Activated T-helper 9 cell treated with anti-CD3 and anti-CD28 coated beads, Interleukin-2, amount 50 U/mL, for 16 hours (primary cell): ENCODE results near the gene ETFRF1.

Experiments
- DNase-seq: peaks from one replicate; pipeline ENCODE4 v3.0.0-alpha.2; 2020; ENCODE audit warnings: low read depth

The ETFRF1 gene, protein sequence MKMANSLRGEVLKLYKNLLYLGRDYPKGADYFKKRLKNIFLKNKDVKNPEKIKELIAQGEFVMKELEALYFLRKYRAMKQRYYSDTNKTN

DNA sequence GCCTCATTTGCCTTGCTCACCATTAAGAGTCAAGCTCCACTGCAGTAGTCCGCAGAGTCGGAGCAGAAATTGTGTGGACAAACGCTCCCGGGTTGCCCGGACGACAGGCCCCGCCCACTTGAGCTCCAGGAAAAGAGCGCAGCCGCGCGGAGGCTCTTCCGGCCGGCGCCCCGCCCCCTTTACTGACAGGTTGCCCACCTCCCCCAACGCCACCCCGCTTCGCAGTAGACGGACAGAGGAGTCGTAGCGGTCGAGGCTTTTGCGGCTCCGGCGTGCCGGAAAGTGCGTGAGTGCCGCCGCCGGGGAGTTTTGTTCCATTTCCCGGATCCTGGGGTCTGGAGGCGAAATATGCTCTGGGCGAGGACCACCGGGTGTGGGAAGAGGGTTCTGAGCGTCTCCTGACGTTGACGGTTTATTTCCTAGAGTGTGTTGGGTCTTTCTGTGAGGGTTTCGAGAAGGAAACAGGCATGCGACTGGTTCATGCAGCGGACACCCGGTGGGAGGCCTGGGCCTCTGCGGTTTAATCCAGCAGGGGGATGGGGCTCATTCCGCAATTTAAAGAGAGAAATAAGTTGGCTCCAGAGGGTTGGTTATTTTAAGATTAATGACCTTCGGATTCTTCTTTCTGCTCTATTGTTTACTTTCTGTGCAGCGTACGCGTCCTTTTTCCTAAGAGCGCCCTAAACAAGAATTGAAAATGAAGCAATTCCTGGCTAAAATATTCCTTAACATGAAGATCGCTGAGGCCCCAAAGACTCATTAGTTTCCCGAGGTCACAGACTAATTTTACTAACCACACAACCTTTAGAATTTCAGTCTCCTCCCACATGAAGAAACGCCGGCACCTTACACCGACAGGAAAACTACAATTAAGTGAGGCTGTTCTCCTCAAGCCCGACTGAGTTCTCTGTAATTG, at the start of gene ETFRF1, which contains the start of gene DNAI7:
Gene ETFRF1 (plus strand): TSS at position 182 of the 916 bp plus-strand sequence. CDS start 8,720 bp downstream, outside the sequence.
Gene DNAI7 (minus strand): TSS at position 105 of the 916 bp plus-strand sequence. CDS start 82 bp downstream, at position 23.
- peak; percentile 92 for DNase-seq

DNA sequence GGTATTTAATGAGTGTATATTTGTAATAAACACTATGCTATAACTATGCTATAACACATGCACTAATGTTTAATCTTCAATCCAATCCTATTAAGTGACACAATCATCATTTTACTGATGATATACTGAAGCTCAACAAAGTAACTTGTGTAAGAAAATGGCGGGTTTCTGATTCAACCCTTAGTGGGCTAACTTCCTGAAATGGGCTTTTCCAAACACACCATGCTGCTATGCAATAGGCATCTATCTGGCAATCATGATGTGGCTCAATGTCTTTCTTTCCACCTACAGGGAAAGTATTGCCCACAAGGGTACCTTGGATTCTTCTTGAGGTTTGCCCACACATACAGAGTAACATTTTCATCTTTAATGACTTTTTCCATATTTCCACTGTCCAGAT, 48.4 kb upstream of the ETFRF1 start:
- DNase-seq: no peak

DNA sequence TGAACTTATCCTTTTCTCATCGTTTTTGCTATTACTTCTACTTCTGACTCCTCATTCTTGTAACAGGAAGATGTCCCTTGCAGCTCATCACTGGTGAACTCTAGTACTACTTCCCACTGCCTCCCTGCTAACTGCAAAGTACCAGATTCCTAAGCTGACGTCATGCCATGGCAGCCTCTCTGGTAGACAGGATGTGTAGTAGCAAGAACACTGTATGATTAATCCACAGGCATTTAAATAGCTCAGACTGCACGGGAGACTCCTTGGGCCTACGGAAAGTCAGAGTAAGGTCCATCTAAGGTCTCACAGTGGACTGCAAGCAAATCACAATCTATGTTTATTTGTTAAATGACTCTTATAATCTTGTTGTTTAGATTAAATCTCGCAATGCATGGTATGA, 43.6 kb upstream of the ETFRF1 start:
- no peak for DNase-seq

DNA sequence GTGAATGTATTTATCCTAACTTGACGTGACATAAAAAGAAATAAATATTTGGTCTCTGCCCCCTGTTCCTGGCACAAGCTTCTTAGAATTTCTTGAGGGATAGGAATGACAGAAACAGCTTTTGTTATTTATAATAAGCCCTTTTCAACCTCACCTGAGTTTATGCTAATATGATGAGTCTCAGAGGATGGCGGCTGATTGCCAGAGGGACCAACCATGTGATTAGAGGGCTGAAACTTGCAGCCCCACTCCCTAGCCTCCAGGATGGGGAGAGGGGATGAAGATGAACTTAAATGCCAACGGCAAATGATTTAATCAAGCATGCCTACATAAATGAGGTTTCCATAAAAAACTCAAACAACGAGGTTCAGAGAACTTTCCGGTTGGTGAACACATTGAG, 43.0 kb upstream of the ETFRF1 start:
- no peak for DNase-seq

DNA sequence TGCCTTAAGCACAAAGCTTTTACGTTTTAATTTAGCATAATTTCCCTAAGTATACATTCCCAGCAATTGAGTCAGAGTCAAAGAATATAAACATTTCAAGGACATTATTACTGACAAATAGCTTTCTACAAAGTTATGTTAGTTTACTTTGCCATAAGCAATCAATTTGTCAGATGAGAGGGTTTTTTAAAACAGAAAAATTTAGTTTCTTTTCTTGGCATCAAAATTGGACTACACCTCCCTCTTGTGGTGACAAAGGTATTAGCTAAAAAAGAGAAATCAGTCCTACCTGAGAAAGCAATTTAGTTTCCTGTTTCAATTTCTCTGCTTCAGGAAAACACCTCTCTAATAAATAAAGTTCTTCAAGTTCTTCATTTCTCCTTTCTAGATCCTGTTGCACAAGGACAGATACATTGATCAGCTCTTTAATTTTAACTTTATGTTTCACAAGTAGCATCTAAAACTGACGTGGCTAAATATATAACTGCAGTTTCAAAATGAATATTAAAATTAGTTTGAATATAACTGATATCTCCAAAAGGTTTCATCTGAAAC, 39.9 kb upstream of the ETFRF1 start:
- no peak for DNase-seq

DNA sequence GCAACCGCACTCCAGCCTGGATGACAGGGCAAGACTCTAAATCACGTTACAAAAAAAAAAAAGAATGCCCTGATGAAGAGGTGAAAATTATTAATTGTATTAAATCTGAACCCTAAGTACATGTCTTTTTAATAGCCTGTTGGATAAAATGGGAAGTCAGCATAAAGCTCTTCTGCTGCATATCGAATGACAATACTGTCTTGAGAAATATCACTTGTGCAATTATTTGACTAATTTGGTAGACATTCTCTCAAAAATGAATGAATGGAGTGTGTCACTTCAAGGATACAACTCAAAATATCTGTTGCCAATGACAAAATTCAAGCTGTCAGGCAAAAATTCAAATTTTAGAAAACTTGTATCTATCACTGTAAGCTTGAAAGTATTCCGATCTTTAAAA, 39.0 kb upstream of the ETFRF1 start:
- DNase-seq: no peak

DNA sequence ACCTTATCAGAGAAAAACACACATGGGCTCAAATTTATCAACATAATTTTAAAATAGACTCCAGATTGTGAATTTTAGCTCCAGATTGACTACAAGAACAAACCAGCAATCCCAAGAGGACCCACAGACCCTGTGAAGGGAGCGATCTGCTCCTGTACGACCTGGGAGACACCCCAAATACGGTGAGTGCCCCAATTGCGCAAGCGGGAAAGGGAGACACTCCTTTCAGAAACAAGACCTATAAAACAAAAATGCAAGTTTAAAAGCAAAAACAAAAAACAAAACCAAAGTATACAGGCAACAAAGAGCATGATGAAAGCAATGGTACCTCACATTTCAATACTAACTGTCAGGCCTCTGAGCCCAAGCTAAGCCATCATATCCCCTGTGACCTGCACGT, 32.2 kb upstream of the ETFRF1 start:
- no peak for DNase-seq

DNA sequence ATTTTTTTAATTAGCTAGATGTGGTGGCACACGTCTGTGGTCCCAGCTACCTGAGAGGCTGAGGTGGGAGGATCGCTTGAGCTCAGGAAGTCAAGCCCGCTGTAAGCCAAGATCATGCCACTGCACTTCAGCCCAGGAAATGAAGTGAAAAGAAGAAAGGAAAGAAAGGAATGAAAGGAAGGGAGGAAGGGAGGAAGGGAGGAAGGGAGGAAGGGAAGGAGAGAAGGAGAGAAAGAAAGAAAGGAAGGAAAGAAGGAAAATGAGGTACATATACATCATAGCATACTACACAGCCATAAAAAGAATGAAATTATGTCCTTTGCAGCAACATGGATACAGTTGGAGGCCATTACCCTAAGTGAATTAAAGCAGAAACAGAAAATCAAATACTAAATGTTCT, 12.3 kb upstream of the ETFRF1 start:
- DNase-seq: no peak

DNA sequence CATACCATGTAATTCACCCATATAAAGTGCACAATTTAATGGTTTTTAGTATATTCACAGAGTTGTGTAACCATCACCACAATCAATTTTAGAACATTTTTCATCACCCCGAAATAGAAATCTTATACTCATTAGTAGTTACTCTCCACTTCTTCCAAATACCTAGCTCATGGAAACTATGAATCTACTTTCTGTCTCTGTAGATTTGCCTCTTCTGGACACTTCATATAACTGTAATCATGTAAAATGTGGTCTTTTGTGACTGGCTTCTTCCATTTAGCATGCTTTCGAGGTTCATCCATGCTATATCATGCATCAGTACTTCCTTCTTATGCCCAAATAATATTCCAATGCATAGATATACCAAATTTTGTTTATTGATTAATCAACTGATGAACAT, 10.9 kb upstream of the ETFRF1 start:
- DNase-seq: no peak

DNA sequence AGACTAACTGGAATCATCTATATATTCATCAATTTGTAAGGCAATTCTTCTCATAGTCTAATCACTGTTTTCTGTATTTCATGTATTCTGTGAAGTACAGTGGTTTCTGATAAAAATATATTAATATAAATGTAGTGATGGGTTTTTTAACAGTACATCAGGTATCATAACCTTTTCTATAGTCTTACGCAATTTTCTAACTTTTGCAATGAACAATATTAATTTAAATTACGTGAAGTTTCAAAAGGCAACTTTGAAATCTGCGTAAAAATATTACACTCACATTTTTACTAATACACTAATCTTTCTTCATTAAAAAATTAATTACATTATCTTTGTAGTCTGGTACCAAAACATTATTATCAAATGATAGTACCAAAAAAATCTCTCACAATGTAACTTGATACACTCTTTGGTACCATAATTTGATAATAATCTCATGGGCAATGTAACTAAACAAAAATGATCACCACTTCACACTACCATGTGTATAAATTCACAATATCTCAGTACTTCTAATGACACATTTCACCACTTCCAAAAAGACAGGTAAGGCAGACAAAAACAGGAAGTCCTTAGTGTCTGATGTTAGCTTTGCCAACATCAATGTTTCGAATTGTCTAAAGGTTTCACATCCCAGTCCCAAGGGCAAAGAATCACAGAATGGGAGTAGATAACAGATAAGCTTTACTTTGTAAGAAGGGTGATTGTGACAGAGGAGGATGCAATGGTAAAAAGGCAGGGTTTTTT, 8.8 kb upstream of the ETFRF1 start:
- DNase-seq: no peak

DNA sequence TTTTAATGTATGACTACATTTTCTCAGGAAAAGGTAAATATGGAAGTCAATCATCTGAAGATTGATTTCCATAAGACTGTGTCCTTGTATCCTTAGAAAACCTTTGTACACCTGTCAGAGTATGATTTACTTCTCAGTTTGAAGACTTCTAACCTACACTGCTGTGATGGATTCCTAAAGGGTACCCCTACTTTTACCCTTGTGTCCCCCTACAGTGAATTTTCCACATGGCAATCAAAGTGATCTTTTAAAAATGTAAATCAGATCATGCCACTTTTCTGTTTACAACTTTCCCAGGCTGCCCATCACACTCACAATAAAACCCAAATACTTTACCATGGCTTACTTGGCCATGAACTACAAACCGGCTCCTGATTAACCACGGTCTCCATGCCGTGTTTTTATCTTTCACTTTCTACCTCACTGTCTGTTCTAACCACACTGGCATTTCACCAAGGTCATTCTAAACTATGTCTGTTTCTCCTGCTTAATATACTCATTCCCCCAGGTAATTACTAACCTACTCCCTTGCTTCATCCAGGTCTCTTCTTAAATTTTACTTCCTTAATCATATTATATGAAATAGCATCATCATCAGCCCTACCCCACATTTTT, 8.1 kb upstream of the ETFRF1 start:
- DNase-seq: no peak

DNA sequence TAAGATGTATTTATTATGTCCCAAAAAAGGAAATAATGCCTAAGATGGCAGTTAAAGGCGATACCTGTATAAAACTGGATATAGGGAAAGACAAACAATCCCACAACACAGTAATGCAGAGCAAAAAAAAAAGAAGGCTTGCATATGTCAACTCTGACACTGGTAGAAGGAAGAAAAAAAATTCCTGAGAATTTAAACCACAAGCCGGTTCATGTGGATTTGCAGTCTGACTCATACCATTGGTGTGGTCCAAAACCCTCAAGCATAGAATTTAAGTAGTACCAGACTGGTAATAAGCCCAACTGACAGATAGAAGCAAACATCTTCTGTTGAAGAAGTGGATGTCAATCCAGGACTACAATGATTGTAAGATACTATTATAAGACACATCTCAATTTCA, 7.3 kb upstream of the ETFRF1 start:
- no peak for DNase-seq

DNA sequence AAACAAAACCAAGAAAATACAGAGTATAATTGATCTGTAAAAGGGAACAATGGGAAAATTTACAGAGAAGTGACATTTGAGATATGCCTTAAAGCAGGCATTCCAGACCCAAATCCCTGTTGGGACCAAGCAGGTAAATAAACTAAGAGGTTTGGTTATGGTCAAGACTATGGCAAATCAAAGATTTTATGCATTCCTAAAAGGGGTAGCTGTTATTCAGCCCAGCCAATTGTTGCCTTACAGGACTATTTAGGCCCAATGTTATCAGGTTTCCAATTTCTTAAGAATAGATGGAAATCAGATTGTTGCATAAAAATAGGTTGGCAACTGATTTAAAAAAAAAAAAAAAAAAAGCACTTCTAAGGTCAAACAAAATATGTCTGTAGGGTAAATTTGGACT, 5.4 kb upstream of the ETFRF1 start:
- DNase-seq: no peak

DNA sequence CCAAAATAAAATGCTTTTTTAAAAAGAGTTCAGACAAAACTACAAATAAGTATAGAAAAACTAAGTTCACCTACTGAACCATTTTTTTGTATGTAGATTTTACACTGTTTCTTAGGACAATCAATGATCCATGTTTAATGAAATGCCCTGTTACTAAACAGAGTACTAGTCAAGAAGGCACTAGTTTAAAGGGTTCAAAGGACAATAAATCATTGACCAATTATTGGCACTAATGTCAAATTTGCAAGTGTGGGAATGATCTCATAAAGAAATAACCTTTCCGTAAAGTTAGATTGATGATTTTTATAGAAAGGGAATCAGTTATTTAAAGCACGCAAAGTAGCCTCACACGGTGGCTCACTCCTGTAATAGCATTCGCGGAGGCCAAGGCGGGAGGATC, 4.2 kb upstream of the ETFRF1 start:
- no peak for DNase-seq

DNA sequence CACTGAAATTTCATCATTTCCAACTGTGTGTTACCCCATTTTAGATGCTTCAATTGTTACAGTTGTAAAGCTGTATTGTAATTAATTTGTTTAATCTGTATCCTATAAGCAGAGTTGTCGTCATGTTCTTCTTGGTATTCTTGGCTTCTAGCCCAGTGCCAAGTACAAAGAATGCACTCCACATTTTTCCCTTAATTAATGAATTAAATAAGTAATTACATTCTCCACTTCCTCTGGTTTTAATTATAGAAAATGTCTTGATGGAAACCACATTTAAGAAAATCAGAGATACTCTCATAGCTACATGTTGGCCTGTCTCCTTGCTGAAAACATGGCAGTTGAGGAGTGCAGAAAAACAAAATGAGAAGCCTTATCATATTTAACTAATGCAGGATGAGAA, 823 bp upstream of the ETFRF1 start:
- DNase-seq: no peak

DNA sequence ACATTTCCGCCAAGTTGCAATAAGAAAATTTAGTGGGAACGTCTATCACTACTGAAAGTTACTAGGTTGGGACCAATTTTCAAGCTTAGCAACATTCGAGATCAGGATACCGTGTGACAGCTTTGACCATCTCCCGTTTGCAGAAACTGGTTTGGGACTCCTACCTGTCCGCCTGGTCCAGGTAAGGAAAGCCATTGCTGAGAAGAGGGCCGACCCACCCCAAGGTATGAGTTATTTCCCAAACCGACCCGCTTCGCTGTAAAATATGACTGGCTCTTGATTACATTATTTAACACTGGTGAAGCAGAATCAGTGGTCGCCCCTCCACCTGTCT, 348 bp upstream of the ETFRF1 start:
- DNase-seq: no peak

DNA sequence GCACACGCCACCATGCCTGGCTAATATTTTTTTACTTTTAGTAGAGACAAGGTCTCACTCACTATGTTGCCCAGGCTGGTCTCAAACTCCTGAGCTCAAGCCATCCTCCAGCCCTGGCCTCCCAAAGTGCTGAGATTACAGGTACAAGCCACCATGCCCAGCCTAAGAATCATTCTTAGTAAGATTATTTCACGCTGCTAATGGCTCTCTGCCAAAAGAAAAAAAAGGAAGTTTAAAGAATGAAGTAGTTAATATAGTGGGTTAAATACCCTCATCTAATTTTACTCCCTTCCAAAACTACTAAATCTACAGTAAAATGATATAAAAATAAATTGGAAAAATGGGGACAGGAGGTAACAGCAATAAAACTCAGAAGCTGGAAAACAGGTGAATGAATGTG, 2.6 kb downstream of the ETFRF1 start:
- DNase-seq: no peak

DNA sequence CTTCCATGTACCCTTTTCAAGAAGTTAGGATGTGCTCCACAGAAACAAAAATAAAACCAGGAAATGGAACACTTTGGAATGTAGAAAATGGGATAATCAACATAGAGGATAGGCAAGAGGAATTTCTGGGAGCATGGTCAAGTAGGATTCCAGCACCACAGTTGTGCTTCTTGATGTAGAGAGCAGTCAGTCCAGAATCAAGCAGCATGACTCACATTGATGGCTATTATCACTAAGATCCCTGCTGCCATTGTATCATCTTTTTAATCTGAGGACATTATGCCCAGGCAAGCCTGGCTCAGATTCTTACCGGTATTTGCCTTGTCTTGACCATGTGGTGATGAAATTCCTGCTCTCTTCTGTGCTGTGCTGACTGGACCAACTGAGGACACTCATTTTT, 5.7 kb downstream of the ETFRF1 start:
- no peak for DNase-seq

DNA sequence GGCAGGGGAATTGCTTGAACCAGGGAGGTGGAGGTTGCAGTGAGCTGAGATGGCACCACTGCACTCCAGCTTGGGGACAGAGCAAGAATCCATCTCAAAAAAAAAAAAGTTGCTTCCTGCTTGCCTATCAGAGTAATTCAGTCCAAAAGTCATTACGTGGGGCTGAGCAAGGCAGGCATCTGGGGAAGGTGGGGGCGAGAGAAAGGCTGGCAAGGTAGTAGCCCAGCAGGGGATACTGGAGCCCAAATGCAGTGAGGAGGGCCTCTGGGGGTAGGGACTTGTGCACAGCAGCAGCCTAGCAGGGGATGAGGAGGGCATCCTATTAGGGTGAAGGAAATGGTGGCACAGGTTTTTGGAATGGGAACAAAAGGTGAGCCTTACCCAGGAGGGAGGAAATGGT, 7.1 kb downstream of the ETFRF1 start:
- DNase-seq: no peak

DNA sequence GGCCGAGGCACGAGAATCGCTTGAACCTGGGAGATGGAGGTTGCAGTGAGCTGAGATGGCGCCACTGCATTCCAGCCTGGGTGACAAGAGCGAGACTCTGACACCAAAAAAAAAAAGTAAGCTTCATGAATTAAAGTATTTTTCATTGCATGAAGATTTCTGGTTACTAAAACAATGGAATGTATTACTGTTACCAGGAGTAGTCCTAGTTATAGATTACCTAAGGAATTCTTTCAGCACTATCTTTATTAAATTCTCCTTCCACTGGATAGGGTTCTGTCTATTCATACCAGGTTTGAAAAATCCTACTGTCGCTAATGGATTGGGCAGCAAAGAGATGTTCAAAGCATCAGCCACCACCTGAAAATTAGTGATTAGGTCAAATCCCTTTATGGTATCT, 12.4 kb downstream of the ETFRF1 start:
- DNase-seq: no peak

DNA sequence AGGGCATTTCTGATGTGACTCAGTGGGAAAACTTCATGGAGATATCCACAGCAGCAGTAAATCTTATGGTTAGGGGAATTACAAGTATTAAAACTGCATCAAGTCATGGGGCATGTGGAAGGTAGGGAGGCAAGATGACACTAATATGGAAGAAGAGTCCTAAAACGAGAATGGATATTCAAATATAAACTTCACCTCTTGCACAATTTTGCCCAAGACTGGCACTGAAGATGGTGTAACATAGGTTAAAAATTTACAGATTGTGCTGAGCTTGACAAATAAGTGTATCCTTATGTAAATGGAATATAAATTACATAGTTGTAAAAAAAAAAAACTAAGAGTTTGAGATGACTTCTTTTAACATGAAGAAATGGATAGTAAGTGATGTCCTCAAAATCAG, 12.8 kb downstream of the ETFRF1 start:
- DNase-seq: no peak

DNA sequence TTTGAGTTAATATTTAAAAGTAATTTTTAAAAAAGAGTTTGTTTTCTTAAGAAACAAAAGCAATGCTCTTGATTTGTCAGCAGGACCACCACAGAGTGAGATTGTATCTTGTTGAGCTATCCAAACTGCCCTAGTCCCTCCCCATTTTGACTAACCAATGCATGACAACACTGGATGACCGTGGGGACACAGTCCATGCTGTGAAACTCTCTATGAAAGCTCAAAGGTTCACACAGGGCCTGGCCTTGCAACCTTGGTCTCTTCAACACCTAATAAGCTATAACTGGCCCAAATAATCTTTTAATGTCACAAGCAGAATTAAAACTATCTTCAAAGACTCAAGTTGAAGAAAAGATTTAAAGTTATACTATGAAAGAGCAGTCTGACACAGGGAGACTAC, 13.5 kb downstream of the ETFRF1 start:
- no peak for DNase-seq
